HepG2 (cell line): ENCODE data around the gene SCAPER. TPM values are rescaled to one million over a fixed set of nuclear protein-coding genes. Genes with fewer than 3 reads are reported as not detected.

Experiments
- CEBPZ ChIP-seq: IDR thresholded peaks from 2 replicates; pipeline ENCODE4 v1.6.1; 2012; ENCODE audit warnings: low read length, improper control_type of control experiment
- CREB1 ChIP-seq, 2 experiments: fragments of 450-650 bp in 1 of 2; IDR thresholded peaks; 2 replicates each; pipeline ENCODE4 v1.6.1; 2016 to 2017; ENCODE audit warnings: control low read depth in 1 of 2, mild to moderate bottlenecking in 1 of 2, missing compliant biosample characterization in 1 of 2, missing genetic modification characterization in 1 of 2
- EP300 ChIP-seq, 3 experiments: sonication (generic) in 1 of 3; formaldehyde crosslinking in 1 of 3; IDR thresholded peaks; 2 replicates each; pipeline versions ENCODE4 v1.5.1 to v1.6.1; 2011 to 2020; ENCODE audit warnings: low read depth in 2 of 3, low read length in 2 of 3, borderline replicate concordance in 1 of 3, improper control_type of control experiment in 1 of 3, mild to moderate bottlenecking in 1 of 3, missing genetic modification reagents in 1 of 3, moderate library complexity in 1 of 3
- FOXA3 ChIP-seq: IDR thresholded peaks from 2 replicates; pipeline ENCODE4 v1.6.1; 2016; ENCODE audit warnings: missing genetic modification reagents, missing compliant biosample characterization
- HNF4A ChIP-seq: sonication (generic); formaldehyde crosslinking; IDR thresholded peaks from 2 replicates; pipeline ENCODE4 v1.4.0; 2020; ENCODE audit warnings: missing genetic modification reagents
- JUND ChIP-seq: sonication (generic); formaldehyde crosslinking; IDR thresholded peaks from 2 replicates; pipeline ENCODE4 v1.8.0; 2022; ENCODE audit warnings: mild to moderate bottlenecking, missing genetic modification reagents
- KLF15 ChIP-seq: sonication (generic); formaldehyde crosslinking; IDR thresholded peaks from 2 replicates; pipeline ENCODE4 v1.8.1; 2023; ENCODE audit warnings: borderline replicate concordance, mild to moderate bottlenecking, inconsistent platforms, missing genetic modification reagents, mixed read lengths
- RBM22 ChIP-seq: fragments of 200-400 bp; formaldehyde crosslinking; optimal IDR thresholded peaks from 2 replicates; pipeline ENCODE3; 2017; ENCODE audit warnings: mild to moderate bottlenecking, low read length, moderate library complexity
- SMAD3 ChIP-seq: sonication (generic); formaldehyde crosslinking; IDR thresholded peaks from 2 replicates; pipeline ENCODE4 v1.4.0; 2020; ENCODE audit warnings: missing genetic modification reagents
- ZNF280B ChIP-seq: sonication (generic); formaldehyde crosslinking; IDR thresholded peaks from 2 replicates; pipeline ENCODE4 v1.5.0; 2020; ENCODE audit warnings: missing genetic modification reagents, mild to moderate bottlenecking, borderline replicate concordance
- ZNF576 ChIP-seq: sonication (generic); formaldehyde crosslinking; IDR thresholded peaks from 2 replicates; pipeline ENCODE4 v1.4.0; 2020; ENCODE audit warnings: mild to moderate bottlenecking, missing genetic modification reagents
- ZNF577 ChIP-seq: sonication (generic); formaldehyde crosslinking; IDR thresholded peaks from 2 replicates; pipeline ENCODE4 v1.4.0; 2020; ENCODE audit warnings: mild to moderate bottlenecking, low read depth, missing genetic modification reagents, borderline replicate concordance
- ZNF782 ChIP-seq: sonication (generic); formaldehyde crosslinking; IDR thresholded peaks from 2 replicates; pipeline ENCODE4 v1.4.0; 2020; ENCODE audit warnings: missing genetic modification reagents, mild to moderate bottlenecking, borderline replicate concordance
- ZZZ3 ChIP-seq: sonication (generic); formaldehyde crosslinking; IDR thresholded peaks from 2 replicates; pipeline ENCODE4 v1.4.0; 2020; ENCODE audit warnings: missing genetic modification reagents, mild to moderate bottlenecking, borderline replicate concordance
- polyA plus RNA-seq, 8 experiments: library from polyadenylated mRNA; depleted of rRNA in 3 of 8; stranded (reverse) in 7 of 8; unstranded in 1 of 8; fragments of >200 nt; fragmentation: Illumina TruSeq in 4 of 8; extraction: Trizol in 4 of 8; gene quantifications; 2 replicates each; pipeline versions ENCODE4 v1.2.1 to v1.2.3, GENCODE V29; 2011 to 2016; ENCODE audit warnings: low read depth in 4 of 8, missing spikeins in 1 of 8, mixed read lengths in 1 of 8; ENCODE audit not compliant: insufficient read depth in 1 of 8
- total RNA-seq, 5 experiments: library from RNA; depleted of rRNA; stranded (reverse); fragments of >200 nt; fragmentation: Illumina TruSeq; extraction: Trizol; gene quantifications; 2 replicates each; pipeline ENCODE4 v1.2.3, GENCODE V29; 2016; ENCODE audit warnings: low read depth in 1 of 5
- TF ChIP-seq, protein P1 (sequence below): sonication (generic); formaldehyde crosslinking; IDR thresholded peaks from 2 replicates; pipeline ENCODE4 v1.8.0; 2022; ENCODE audit warnings: mild to moderate bottlenecking, missing genetic modification reagents
- TF ChIP-seq, protein P2 (sequence below): IDR thresholded peaks from 2 replicates; pipeline ENCODE4 v1.6.1; 2012; ENCODE audit warnings: low read depth, low read length, improper control_type of control experiment

Gene SCAPER
- total and polyA plus RNA-seq, 2 of the 13 experiments (the other 11 are each of a cell fraction or from before 2014, with no cell fraction given), result 4.3 to 10.5 TPM

DNA sequence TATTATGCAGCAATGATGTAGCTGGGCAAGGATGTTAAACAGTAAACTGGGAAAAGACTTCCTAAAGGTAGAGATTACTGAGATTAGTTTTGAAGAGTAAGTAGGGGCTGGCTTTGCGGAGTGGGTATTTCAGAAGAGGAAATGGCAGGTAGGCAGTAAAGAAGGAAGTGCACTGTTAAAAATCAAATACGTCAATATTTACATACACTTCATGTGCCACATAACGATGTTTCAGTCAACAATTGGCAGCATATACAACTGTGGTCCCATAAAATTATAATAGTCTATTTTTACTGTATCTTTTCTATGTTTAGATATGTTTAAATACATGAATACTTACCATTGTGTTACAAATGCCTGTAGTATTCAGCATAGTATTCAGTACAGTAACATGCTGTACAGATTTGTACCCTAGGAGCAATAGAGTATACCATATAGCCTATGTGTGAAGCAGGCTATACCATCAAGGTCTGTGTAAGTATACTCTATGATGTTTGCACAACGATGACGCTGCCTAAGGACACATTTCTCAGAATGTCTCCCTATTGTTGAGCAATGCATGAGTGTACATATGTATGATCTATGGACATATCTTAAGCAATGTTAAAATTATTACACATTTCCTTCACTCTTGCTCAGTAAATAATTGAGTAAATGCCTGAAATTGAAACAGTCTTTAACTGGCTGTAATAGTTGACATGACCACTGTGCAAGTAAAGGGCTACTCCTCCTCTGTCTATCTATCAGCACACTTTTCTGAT is 371.9 kb downstream of the SCAPER start (continued):
- TF ChIP-seq JUND (0 out of 2 replicates have a peak, but pooled peaks have one; percentile 18), FOXA3 (CRISPR knock-in tag) (peak; percentile 83), ZZZ3 (CRISPR knock-in tag) (no peak), ZNF577 (CRISPR knock-in tag) (no peak), ZNF576 (no peak), ZNF782 (CRISPR knock-in tag) (no peak), SMAD3 (CRISPR knock-in tag) (no peak), EP300 (IDR thresholded peaks at IDR 0.05; ENCODE audit: low read depth in 2 of 2, low read length in 2 of 2) (peak in 1 of 2 experiments; percentile 40; a peak in 1 of 4 replicates), EP300 (CRISPR knock-in tag; IDR thresholded peaks at IDR 0.05; ENCODE audit: borderline replicate concordance) (no peak), CEBPZ (no peak), HNF4A (no peak), ZNF280B (CRISPR knock-in tag) (no peak), RBM22 (no peak), CREB1 (IDR thresholded peaks at IDR 0.05) (peak; percentile 71), CREB1 (CRISPR knock-in tag; IDR thresholded peaks at IDR 0.05) (peak; percentile 84), KLF15 (no peak)
- TF ChIP-seq, protein P1, sequence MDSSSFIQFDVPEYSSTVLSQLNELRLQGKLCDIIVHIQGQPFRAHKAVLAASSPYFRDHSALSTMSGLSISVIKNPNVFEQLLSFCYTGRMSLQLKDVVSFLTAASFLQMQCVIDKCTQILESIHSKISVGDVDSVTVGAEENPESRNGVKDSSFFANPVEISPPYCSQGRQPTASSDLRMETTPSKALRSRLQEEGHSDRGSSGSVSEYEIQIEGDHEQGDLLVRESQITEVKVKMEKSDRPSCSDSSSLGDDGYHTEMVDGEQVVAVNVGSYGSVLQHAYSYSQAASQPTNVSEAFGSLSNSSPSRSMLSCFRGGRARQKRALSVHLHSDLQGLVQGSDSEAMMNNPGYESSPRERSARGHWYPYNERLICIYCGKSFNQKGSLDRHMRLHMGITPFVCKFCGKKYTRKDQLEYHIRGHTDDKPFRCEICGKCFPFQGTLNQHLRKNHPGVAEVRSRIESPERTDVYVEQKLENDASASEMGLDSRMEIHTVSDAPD, result no peak
- TF ChIP-seq, protein P2, sequence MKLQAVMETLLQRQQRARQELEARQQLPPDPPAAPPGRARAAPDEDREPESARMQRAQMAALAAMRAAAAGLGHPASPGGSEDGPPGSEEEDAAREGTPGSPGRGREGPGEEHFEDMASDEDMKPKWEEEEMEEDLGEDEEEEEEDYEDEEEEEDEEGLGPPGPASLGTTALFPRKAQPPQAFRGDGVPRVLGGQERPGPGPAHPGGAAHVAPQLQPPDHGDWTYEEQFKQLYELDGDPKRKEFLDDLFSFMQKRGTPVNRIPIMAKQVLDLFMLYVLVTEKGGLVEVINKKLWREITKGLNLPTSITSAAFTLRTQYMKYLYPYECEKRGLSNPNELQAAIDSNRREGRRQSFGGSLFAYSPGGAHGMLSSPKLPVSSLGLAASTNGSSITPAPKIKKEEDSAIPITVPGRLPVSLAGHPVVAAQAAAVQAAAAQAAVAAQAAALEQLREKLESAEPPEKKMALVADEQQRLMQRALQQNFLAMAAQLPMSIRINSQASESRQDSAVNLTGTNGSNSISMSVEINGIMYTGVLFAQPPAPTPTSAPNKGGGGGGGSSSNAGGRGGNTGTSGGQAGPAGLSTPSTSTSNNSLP, result peak; percentile 57
